ENCODE measurements around the gene FLNC. TPM values are rescaled to one million over a fixed set of nuclear protein-coding genes. Genes with fewer than 3 reads are reported as not detected.
A peak's percentile ranks its signal among the peaks of the same experiment; 100 is the strongest.

FLNC gene
- total and polyA plus RNA-seq, 2 of the 13 experiments (the other 11 are each of a cell fraction or from before 2014, with no cell fraction given), result 0.02 TPM; not detected in 1

GRCh38 chr7:128791121-128791971 lies 38.9 kb upstream of the FLNC start, which contains the start of gene CCDC136 (continued):
- TF ChIP-seq CHD2 (IDR thresholded peaks at IDR 0.05; ENCODE audit: low read depth, low read length) (no peak), SRSF4 (IDR thresholded peaks at IDR 0.05; ENCODE audit: low read depth, low read length, poor library complexity, severe bottlenecking) (no peak), ZNF496 (CRISPR knock-in tag; IDR thresholded peaks at IDR 0.05; ENCODE audit: insufficient replicate concordance) (no peak), CENPT (CRISPR knock-in tag; IDR thresholded peaks at IDR 0.05; ENCODE audit: low read depth) (no peak), ZNF562 (CRISPR knock-in tag; IDR thresholded peaks at IDR 0.05; ENCODE audit: borderline replicate concordance) (no peak), AFF4 (CRISPR knock-in tag; IDR thresholded peaks at IDR 0.05) (no peak)

- TF ChIP-seq ZNF546 (CRISPR knock-in tag; conservative IDR thresholded peaks at IDR 0.05) (no peak), ZNF766 (CRISPR knock-in tag; IDR thresholded peaks at IDR 0.05; ENCODE audit: borderline replicate concordance) (no peak), ZFP91 (CRISPR knock-in tag; IDR thresholded peaks at IDR 0.05; ENCODE audit: borderline replicate concordance) (no peak), CREB3 (CRISPR knock-in tag; IDR thresholded peaks at IDR 0.05) (no peak), TAF1 (CRISPR knock-in tag; IDR thresholded peaks at IDR 0.05) (no peak), ZNF704 (CRISPR knock-in tag; IDR thresholded peaks at IDR 0.05; ENCODE audit: borderline replicate concordance) (no peak)
- BruUV-seq (replicated peaks), result no TSS peak
- Histone ChIP-seq H3K9ac (ENCODE audit: insufficient read depth, low read depth, low read length) (0 out of 2 replicates have a peak overlapping the region, but pooled peaks have one; percentile 22), H3K4me3 (replicated peaks in 1 of 3; ENCODE audit: insufficient read depth in 1 of 3, low read depth in 2 of 3, low read length in 3 of 3) (peak overlapping the region; percentile 59 to 79 (median 65); a peak in 4 of 6 replicates), H3K27ac (ENCODE audit: extremely low read length, insufficient read depth, low read length) (no peak overlapping the region), H4K20me1 (ENCODE audit: insufficient read depth, low read length) (no peaks in the 10 kb centered on the region), H3K4me2 (ENCODE audit: low read depth, low read length) (peak overlapping the region; percentile 94), H3K27me3 (ENCODE audit: control insufficient read depth in 1 of 2, insufficient read depth in 2 of 2, low read length in 2 of 2) (peaks cover 7 to 32% of the 10 kb centered on the region in 2 experiments; a peak in 4 of 5 replicates), H3K4me1 (ENCODE audit: insufficient read depth, low read length) (peaks cover 17% of the 10 kb centered on the region), H3K79me2 (ENCODE audit: insufficient read depth, low read length) (no peaks in the 10 kb centered on the region), H2AFZ (ENCODE audit: low read length) (no peak overlapping the region), H3K9me3 (ENCODE audit: low read length) (no peaks in the 10 kb centered on the region), H3K36me3 (replicated peaks in 1 of 2; ENCODE audit: control insufficient read depth in 1 of 2, insufficient read depth in 2 of 2, low read length in 2 of 2) (no peaks in the 10 kb centered on the region)
- CTCF ChIA-PET (ENCODE audit: low intra/inter-chr PET ratio, low total read pairs), result no interaction called here
- DNase-seq (ENCODE audit: low spot score), result no peak
- no peak for FAIRE-seq
- WGBS (ENCODE audit: low lambda C conversion rate), result 39% methylated on average over 9 of the region's 9 CpGs
- ATAC-seq, result peak; percentile 13; the same call in 2 of the 3 replicates
- POLR2A ChIA-PET, result no interaction called here
- in situ Hi-C loops (cut with HindIII; ENCODE audit: extremely low pct_ligation_motif_present, low pct_unique_long_range_greater_than_20kb), result loop anchor here (5.0 kb wide), 1 partner anchor 90 kb away; no protein-coding TSS in a partner anchor
- intact Hi-C loops (cut with micrococcal nuclease; ENCODE audit: unreplicated experiment), result no loop called here
Observed at GRCh38 chr7:128791972-128792327, 38.3 kb upstream of the FLNC start.
